Thymus (tissue), 11 donors: ENCODE results near the gene ANKH. TPM values are rescaled to one million over a fixed set of nuclear protein-coding genes. Genes with fewer than 3 reads are reported as not detected.
"Not testable (repeated sequence)": the region's sequence is repeated elsewhere in the genome, so short reads cannot be mapped to it uniquely, and the experiment has no call there.

Source experiments
- DNase-seq, 9 donors: peaks; one replicate each; pipeline ENCODE4 v3.0.0-alpha.2; 2013; ENCODE audit warnings: low spot score in 9 of 9, low read depth in 6 of 9, missing footprints in 1 of 9
- H3K27ac ChIP-seq, 2 donors: one replicate each; pipeline ENCODE4 v1.5.1; 2013; ENCODE audit warnings: control low read depth in 1 of 2, low read depth in 1 of 2, low read length in 1 of 2, mild to moderate bottlenecking in 1 of 2, moderate library complexity in 1 of 2
- H3K27me3 ChIP-seq, 2 donors: one replicate each; pipeline ENCODE4 v1.5.1; 2013; ENCODE audit warnings: low read length in 1 of 2; ENCODE audit not compliant: control insufficient read depth in 2 of 2, insufficient read depth in 1 of 2
- H3K36me3 ChIP-seq, 2 donors: one replicate each; pipeline ENCODE4 v1.5.1; 2013; ENCODE audit warnings: low read length in 1 of 2, mild to moderate bottlenecking in 1 of 2, moderate library complexity in 1 of 2; ENCODE audit not compliant: control insufficient read depth in 2 of 2, insufficient read depth in 2 of 2
- H3K4me1 ChIP-seq, 2 donors: one replicate each; pipeline ENCODE4 v1.5.1; 2013; ENCODE audit warnings: low read length in 2 of 2; ENCODE audit not compliant: control insufficient read depth in 2 of 2, insufficient read depth in 2 of 2
- H3K4me3 ChIP-seq, 2 donors: one replicate each; pipeline ENCODE4 v1.5.1; 2013; ENCODE audit warnings: low read length in 2 of 2, control low read depth in 1 of 2, mild to moderate bottlenecking in 1 of 2
- H3K9me3 ChIP-seq, 2 donors: one replicate each; pipeline ENCODE4 v1.5.1; 2013; ENCODE audit warnings: low read length in 1 of 2, mild to moderate bottlenecking in 1 of 2; ENCODE audit not compliant: control insufficient read depth in 2 of 2, insufficient read depth in 1 of 2
- WGBS: extraction: QIAGEN DNeasy Blood & Tissue Kit; methylation state at CpG from one replicate; pipeline ENCODE4 v1.1.7; 2013; 5-methylcytosine and 5-hydroxymethylcytosine counted together
- polyA plus RNA-seq: library from polyadenylated mRNA; stranded (reverse); fragments of 200-250 nt; gene quantifications from one replicate; pipeline ENCODE4 v1.2.3, GENCODE V29; 2013
- total RNA-seq: library from RNA; stranded (reverse); fragments of 120-200 nt; gene quantifications from one replicate; pipeline ENCODE4 v1.2.4, GENCODE V29; 2013
- donor health status: healthy.

ANKH gene
- total and polyA plus RNA-seq, 2 donors: 17.3 to 29.8 TPM

DNA sequence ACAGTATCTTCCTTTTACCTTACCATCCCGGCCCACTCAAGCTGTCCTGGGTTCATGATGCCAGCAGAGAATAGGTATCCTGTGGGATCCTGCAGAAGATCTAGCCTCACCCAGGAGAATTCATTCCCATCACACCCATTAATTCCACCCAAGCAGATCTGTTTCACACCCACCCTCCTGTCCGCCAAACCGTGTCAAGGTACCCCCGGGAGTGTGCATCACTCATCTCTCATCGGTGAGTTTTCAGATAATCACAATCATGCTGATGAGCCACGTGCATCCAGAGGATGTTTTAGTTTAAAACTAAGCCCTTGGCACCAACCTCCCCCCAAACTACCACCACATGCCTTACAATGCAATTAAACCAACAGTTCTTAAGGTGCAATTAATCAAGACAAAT, 18.8 kb downstream of the ANKH start:
- DNase-seq: no peak
- H3K27me3 ChIP-seq: no peaks in the 10 kb centered on the region
- no peaks in the 10 kb centered on the region for H3K4me1 ChIP-seq
- H3K4me3 ChIP-seq: no peak overlapping the region
- peaks cover 0 to 4% of the 10 kb centered on the region in 2 donors for H3K36me3 ChIP-seq
- no peaks in the 10 kb centered on the region for H3K9me3 ChIP-seq
- no peak overlapping the region for H3K27ac ChIP-seq
- 96% methylated on average over 6 of the region's 6 CpGs for WGBS

DNA sequence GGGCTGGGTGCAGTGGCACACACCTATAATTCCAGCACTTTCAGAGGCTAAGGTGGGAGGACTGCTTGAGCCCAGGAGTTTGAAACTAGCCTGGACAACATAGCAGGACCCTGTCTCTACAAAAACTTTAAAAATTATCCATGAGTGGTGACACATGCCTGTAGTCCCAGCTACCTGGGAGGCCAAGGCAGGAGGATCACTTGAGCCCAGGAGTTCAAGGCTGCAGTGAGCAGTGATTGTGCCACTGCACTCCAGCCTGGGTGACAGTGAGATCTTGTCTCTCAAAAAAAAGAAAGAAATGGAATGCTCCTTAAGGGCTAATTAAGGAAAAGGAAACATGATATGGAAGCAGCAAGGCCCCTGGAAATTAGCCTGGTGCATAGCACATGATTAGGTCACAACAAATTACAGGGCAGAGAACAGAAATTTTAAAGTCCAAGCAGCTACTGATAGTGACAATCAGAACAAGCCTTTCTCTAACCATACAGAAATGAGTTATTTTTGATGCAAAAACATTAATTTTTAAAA, 19.5 kb downstream of the ANKH start:
- no peak overlapping the region for H3K4me3 ChIP-seq
- no peak overlapping the region for H3K27ac ChIP-seq
- no peaks in the 10 kb centered on the region for H3K9me3 ChIP-seq
- H3K27me3 ChIP-seq: no peaks in the 10 kb centered on the region
- no peaks in the 10 kb centered on the region for H3K4me1 ChIP-seq
- no peak for DNase-seq
- peaks cover 0 to 4% of the 10 kb centered on the region in 2 donors for H3K36me3 ChIP-seq

DNA sequence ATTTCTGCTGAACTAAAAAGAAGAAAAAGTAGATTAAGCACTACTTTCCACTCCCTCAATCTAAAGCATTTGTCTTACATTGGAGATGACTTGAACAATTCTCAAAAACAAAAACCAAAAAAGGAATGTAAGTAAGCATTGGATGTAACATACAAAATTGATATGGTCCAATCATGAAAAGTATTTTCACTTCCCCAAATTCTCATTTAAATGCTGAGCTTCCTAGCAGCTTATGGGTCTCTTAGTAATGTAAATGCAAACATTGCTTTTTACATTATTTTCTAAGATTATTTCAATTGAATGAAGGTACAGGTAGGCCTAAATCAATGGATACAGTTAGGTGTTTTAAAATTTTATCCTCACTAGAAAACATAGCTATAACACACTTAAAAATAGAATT, 20.0 kb downstream of the ANKH start:
- DNase-seq: no peak
- Histone ChIP-seq H3K27me3 (no peaks in the 10 kb centered on the region), H3K9me3 (no peaks in the 10 kb centered on the region), H3K27ac (no peak overlapping the region), H3K4me1 (no peaks in the 10 kb centered on the region), H3K4me3 (no peak overlapping the region), H3K36me3 (peaks cover 0 to 4% of the 10 kb centered on the region in 2 donors)

DNA sequence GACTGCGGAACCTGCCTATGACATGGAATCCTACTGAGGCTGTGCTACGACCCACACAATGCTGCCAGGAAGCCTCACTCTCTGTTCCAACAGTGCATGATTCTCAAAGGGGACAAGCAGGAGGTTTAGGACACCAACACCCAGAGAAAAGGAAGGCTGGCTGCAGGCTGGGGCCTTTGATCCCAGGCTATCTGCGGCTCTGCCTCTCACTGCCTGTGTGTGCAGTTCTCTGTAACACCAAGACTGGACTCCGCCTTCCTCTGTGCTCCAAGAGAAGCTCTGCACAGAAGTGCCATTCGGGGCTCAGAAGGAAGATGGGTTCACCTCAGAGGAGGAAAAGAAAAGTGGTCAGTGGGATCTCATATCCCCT, 20.5 kb downstream of the ANKH start:
- Histone ChIP-seq H3K36me3 (peaks cover 0 to 4% of the 10 kb centered on the region in 2 donors), H3K27ac (no peak overlapping the region)

DNA sequence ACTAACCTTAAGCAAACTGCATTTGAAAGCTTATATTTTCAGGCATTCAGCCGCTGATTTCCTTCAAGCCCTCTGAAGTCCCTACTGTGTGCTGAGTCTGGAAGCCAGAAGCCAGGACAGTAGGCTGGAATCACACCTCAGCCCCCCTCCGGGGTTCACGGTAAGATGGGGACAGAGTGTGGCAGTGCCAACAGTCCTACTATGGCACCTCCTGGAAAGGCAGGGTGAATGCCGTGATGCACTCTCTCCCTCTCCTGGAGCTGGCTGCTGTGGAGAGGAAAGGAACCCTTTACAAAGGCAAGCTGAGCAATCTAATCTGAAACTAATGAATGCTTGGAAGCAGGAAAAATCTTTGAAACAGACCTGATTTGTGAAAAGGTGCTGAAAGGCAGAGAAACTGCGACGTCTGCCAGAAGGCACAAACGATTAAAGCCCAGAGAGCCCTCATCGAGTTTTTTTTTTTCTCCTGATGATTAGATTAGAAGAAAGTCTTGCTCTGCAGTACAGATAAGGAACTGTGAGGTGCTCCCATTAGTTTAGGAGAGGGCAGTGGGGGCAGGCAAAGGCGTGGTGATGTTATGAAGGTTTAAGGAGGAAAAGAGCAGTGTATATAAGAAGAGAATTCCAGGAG, 21.0 kb downstream of the ANKH start:
- WGBS: 85% methylated on average over 9 of the region's 9 CpGs
- DNase-seq: no peak

More for the DNA sequence above, 20.5 kb downstream of the ANKH start:
- H3K9me3 ChIP-seq: no peaks in the 10 kb centered on the region
- DNase-seq: no peak
- no peaks in the 10 kb centered on the region for H3K4me1 ChIP-seq
- WGBS: 84% methylated on average over 5 of the region's 5 CpGs
- no peak overlapping the region for H3K4me3 ChIP-seq
- H3K27me3 ChIP-seq: no peaks in the 10 kb centered on the region

DNA sequence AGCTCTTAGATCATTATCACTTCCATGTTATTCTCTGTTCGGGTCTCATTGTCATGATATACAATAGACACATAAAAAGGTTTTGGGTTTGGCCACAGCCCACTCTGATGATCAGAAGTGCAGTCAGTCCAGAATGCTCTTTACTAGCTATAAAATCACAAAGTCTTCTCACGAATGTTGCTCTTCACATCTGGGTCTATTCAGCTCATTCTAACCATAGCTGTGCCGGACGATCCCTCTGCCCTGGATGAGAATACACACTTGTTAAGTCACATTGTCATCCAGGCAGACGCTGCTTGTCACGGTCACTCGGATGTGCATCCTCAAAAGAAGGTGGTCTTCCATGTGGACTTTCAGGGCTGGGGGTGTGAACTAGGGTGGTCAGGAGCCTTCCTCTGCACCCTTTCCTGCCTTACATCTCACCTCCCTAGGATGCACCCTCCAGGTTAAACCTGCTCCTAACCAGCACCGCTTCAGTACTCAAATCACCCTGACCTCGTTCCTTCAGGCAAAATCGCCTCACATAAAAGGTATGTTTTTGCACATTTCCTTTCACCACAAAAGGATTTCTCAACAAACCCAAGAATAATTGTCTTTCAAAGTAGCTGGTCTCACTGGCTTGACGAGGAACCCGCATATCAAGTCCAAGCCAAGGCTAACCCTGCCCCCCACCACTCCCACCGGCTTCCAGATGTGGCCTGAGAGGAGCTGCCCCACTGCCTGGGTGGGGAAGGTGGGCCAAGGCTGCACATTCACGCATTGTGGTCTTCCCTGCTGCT, 21.9 kb downstream of the ANKH start:
- Histone ChIP-seq H3K9me3 (no peaks in the 10 kb centered on the region), H3K4me3 (no peak overlapping the region), H3K36me3 (peaks cover 0 to 4% of the 10 kb centered on the region in 2 donors), H3K27me3 (no peaks in the 10 kb centered on the region), H3K27ac (no peak overlapping the region), H3K4me1 (no peaks in the 10 kb centered on the region)
- WGBS: 97% methylated on average over 14 of the region's 14 CpGs
- DNase-seq: no peak

More for the DNA sequence above, 21.0 kb downstream of the ANKH start:
- Histone ChIP-seq H3K36me3 (peaks cover 0 to 4% of the 10 kb centered on the region in 2 donors), H3K4me3 (no peak overlapping the region), H3K9me3 (no peaks in the 10 kb centered on the region), H3K27me3 (no peaks in the 10 kb centered on the region), H3K27ac (no peak overlapping the region), H3K4me1 (no peaks in the 10 kb centered on the region)

DNA sequence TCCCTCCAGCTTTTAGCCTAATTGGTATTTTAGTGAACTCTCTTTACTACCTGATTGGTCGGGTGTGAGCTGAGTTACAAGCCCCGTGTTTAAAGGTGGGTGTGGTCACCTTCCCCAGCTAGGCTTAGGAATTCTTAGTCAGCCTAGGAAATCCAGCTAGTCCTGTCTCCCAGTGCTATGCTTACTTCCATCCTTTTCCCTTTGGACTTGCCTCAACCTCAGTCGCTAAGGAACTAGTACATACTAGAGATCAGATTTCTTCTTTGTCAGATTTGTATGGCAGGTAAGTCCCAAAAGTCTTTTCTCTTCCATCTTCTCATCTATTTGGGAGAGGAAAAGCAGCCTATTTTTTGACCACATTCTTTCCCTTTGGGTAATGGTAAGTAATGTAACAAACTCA, 22.6 kb downstream of the ANKH start:
- not testable (repeated sequence) for H3K9me3 ChIP-seq, H3K27me3 ChIP-seq, H3K4me1 ChIP-seq, H3K27ac ChIP-seq, H3K4me3 ChIP-seq, DNase-seq, H3K36me3 ChIP-seq
- WGBS: 92% methylated on average over 3 of the region's 3 CpGs

DNA sequence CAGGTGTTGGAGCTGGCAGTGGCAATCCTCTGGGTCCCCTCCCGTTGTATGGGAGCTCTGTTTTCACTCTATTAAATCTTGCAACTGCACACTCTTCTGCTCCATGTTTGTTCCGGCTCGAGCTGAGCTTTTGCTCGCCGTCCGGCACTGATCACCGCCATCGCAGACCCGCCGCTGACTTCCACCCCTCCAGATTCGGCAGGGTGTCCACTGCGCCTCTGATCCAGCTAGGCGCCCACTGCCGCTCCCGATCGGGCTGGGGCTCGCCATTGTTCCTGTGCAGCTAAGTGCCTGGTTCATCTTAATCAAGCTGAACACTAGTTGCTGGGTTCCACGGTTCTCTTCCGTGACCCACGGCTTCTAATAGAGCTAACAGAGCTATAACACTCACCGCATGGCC, 23.2 kb downstream of the ANKH start:
- no peak overlapping the region for H3K27ac ChIP-seq
- no peaks in the 10 kb centered on the region for H3K9me3 ChIP-seq
- peaks cover 0 to 4% of the 10 kb centered on the region in 2 donors for H3K36me3 ChIP-seq
- no peaks in the 10 kb centered on the region for H3K4me1 ChIP-seq
- WGBS: 99% methylated on average over 21 of the region's 21 CpGs
- no peak overlapping the region for H3K4me3 ChIP-seq
- no peak for DNase-seq
- no peaks in the 10 kb centered on the region for H3K27me3 ChIP-seq

DNA sequence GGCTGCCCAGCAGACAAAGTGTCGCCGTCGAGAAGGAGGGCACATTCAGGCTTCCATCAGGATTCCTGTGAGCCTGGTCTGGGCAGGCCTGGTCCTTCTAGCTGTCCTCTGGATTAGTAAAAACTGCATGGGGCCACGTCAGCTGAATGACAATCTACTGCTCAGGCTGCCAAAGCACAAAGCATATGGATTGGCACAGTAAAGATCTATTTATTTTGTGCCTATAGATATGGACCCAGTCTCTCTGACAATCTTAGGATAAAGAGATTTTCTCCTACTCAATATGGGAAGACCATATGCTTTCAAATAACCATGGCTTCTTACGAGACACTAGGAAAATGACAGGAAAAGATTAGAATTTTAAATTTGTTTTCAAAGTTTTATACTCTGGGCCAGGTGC, 24.1 kb downstream of the ANKH start:
- WGBS: 96% methylated on average over 5 of the region's 5 CpGs
- H3K4me1 ChIP-seq: peaks cover 0 to 2% of the 10 kb centered on the region in 2 donors
- H3K36me3 ChIP-seq: peaks cover 0 to 5% of the 10 kb centered on the region in 2 donors
- H3K9me3 ChIP-seq: no peaks in the 10 kb centered on the region
- DNase-seq: no peak
- no peak overlapping the region for H3K27ac ChIP-seq
- H3K4me3 ChIP-seq: no peak overlapping the region
- H3K27me3 ChIP-seq: no peaks in the 10 kb centered on the region
